Measurements from ENCODE around the gene ACOD1.

- no peak for TF ChIP-seq POLR2A (IDR thresholded peaks at IDR 0.05)
- TF ChIP-seq CTCF (IDR thresholded peaks at IDR 0.05): no peak
Observed at GRCh38 chr13:76939215-76939614, 9.1 kb upstream of the ACOD1 start.
